NCI-H1417 (cell line): ENCODE data around the gene SLAMF9.
A peak's percentile ranks its signal among the peaks of the same experiment; 100 is the strongest.

Experiments
- DNase-seq, 3 experiments: peaks; one replicate each; lab custom pipeline; 2025; lab: John Stamatoyannopoulos, UW

The SLAMF9 gene

DNA sequence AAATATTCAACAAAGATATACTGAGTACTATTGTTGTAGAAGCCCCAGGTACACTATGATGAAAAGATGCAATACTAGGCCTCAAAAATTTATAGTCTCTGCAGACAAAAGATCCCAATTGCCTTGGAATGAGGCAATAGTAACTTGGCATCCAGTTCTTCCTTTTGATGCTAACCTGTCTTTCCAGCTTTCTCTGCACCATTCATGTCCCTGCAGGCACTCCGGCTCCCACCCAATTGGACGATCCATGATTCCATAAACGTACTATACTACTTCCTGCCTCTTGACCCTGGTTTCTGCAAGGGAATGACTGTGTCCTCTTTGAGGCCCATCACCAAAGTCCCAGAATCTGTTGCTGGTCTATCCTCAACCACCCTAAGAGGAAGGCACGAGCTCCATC, 20.7 kb downstream of the SLAMF9 start:
- no peak for DNase-seq

DNA sequence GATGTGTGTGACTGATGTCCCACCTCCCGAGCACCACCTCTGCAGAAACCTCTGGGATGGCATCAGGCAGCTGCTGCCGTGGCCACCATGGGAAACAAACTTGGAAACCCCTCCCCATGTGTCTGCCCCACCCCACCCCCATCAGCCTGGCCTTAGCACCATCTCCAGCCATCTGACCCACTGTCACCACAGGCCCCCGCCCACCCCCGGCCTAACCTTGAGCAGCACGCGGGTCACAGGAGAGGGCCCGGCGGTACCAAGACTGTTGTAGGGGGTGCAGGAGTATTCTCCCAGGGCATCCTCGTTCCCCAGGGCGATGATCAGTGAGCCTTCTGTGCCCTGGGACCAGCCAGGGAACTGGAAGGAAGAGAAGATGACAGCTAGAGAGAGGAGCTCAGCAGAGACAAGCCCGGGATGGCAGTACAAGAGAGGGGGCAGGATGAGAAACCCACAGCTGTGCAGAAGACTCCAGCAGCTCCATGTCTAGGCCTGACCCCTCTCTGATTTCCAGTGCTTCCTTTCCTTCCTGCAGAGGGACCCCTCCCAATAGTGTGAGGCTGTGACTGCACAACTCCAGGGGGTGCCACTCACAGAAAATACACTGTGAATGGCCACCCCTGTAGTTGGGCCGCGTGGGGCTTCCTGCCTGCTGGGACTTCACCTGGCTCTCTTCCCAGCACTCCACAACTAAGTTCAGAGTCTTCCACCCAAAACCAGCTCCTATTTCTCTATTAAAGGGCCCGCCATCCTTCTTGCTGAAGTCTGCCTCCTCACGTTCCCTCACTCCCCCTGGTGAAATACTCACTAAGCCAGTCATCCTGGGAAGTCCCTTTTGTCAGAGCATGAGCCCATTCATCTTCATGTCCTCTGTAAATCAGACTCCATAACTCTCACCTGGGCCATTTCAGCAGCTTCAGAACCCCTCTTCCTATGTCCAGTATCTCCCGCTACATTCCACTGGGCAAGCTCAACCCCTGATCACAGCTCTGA, 21.4 kb downstream of the SLAMF9 start:
- DNase-seq = no peak

DNA sequence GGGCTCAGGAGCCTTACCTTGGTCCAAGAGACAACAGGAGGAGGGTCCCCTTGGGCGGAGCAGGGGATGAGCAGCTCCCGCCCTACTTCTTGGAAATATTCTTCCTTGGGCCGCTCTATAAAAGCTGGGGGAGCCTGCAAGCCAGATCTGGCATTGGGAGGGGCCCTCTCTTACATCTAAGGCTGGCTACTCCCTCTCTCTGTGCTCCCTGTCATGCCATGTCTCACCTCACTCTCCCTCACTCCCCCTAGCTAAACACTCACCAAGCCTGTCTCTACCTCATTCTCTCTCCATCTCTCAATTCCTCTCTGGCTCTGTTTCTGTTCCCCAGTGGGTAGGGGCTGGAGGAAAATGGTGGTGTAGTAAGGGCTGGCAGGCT, 22.3 kb downstream of the SLAMF9 start:
- DNase-seq = no peak

- no peak for DNase-seq
Observed at GRCh38 chr1:159931101-159931794, 22.8 kb downstream of the SLAMF9 start.

GRCh38 chr1:159930634-159931033, 23.4 kb downstream of the SLAMF9 start:
- DNase-seq = no peak

- no peak for DNase-seq
Observed at GRCh38 chr1:159930216-159930615, 23.8 kb downstream of the SLAMF9 start.

DNA sequence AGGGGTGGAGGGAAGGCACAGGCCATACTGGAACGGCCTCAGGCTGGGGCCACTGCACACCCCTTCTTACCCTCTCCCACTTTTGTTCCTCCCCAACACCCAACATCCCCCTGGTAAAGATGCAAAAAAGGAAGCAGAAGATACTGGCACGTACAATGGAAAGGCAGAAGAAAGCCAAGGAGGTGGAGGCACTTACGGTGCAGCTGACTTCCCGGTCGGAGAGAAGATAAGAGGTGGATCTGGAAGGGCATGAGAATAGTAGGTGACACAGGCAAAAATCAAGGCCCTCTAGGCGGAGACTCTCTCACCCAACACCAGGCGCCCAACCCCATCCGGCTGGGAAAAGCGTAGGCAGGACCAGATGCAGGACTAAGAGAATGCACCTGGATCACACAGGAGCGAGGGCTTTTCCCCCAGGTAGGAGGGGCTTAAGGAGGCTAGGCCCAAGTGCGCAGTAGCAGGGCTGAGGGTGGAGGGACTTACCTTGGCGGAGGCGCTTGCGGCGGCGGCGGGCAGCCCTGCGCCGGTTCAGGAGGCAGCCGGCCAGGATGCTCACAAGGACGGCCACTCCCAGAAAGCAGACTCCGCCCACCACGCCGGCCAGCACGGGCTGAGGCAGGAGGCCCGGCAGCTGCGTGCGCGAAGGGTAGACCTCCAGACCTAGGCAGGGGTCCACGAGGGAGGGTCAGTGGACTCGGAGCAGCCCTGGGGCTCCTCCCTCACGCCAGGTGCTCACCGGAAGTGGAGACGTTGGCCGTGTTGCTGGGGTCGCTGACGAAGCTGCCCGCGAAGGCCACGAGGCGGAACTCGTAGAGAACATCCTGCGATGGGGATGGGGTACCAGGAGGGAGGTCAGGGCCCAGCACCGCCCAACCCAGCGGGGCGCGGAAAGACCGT, 24.6 kb downstream of the SLAMF9 start:
- no peak for DNase-seq

- no peak for DNase-seq
Observed at GRCh38 chr1:159928491-159929050, 25.5 kb downstream of the SLAMF9 start.

DNA sequence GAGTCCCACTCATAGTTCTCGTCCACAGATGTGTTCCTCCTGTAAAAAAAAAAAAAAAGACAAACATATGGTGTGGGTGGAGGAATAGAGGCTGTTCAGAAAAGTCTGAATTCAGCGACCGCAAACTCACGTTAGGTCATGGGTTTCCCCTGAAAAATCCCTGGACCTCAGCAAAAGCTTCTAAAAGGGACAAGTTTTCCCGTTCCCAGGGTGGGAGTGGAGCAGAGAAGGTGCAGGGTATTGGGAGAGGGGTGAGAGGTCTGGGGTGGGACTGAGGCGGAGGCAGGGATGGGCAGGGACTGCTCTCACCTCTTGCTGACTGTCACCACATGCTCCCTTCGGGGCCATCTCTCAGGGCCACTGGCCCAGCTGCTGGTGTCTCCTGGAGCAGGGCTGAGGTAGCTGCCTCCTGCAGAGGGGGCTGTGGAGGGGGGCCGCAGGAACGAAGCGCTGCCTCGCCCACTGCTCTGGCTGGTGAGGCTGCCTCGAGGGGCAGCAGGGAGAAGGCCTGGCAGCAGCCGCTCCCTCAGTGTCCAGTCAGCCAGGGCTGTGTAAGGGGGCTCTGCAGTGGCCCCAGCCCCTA, 26.1 kb downstream of the SLAMF9 start:
- no peak for DNase-seq

DNA sequence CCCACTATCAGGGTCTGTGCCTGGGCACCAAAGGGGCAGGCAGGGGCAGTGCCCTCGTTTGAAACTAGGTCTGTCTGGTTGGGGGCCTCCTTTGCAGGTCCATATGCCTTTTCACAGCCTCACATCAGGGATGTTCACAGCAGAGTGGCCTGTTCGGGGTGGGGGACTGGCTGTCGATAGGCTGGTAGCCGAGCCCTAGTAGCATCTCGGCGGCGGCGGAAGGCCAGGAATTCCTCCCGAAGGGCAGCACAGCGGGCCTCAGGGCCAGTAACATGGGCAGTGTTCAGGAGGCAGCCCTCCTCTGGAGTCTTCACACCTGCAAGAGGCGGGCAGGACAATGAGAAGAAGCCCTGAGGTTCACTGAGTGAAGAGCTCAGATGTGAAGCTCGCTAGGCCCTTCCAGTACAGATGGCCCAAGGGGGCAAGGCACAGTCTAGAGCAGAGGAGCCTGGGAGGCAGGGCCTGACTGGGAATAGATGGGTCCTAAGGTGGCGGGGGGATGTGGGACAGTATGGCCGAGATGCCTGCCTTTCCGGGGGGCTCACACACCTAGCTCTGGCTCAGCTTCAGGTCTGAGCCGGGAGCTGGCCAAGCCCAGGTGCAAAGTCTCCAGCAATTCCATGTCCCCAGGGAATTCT, 26.7 kb downstream of the SLAMF9 start:
- DNase-seq = no peak

- DNase-seq = peak in 1 of 3 experiments; percentile 34
Observed at GRCh38 chr1:159925719-159926078, 28.3 kb downstream of the SLAMF9 start.

- peak; percentile 79 to 90 (median 80) for DNase-seq
Observed at GRCh38 chr1:159924791-159925718, 29.0 kb downstream of the SLAMF9 start, which contains the start of gene TAGLN2. TSS of gene TAGLN2 (minus strand) at chr1:159925507. CDS start at chr1:159920509, 4,998 bp downstream.

DNA sequence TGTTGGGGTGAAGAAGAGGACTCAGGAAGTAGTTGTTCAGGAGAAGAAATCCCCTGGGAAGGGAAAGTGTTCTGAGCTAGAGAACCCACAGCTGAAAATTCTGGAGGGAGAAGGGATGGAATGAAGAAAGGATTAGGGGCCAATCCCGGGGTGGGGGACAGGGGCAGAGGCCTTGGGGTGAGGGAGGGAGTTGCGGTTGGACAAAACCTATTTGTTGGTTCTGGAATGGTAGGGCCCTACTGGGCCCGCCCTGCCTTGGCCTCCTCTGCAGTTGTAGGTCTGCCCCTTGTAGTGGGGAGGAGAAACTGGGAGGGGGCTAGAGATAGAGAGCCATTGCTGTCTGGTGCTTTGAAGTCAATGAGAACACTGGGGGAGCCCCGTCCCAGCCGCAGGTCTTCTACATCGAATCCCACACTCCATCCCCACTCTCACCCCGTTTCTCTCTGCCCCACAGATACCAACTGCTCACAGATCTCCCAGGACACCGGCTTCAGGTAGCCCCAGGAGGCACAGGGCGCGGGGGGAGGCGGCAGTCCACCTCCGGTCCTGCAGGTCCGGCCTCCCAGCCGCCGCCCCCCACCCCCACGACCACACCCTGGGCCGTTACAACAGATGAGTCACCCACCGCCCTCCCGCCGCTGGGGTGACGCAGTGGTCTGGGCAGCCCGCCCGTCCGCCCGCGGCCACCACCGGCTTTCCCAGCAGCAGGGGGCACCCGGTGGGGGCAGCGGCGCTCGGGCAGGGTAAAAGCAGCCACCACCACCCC, 29.8 kb downstream of the SLAMF9 start:
- DNase-seq = peak in 2 of 3 experiments; percentile 79 to 80

DNA sequence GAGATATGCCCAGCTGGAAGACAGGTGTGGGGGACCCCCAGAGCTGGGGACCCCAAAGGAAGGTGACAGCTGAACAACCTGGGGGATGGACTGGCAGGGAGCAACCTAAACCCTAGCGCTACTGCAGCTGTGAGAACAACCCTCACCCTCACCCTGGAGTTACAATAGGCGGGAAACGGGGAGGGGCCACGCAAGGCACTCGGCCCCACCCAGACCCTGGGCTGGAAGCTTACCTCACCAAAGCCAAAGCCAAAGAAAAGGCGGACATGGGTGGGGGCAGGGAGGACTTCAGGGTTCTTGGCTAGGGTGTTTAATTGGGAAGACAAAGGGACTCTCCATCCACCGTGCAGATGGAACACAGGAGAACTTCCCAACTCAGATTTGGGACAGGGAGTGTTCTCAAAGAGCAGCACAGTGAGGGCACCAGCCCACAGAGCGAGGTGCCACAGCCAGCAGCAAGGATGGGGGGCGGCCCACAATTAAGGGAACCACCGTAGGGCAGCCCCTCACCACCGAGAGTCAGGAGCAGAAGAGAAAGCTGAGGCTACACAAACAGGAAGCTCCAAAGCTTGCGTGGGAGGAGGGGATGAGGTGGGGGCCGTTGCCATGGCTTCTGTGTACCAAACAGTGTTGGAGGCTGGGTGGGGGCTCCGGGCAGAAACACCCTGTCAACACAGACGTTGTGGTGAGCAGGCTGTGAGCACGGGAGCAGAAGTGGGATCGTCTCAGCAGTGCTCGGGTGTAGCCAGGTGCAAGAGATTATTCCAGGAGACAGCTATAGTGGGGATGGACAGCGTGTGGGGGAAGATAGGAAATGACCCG, 30.6 kb downstream of the SLAMF9 start:
- peak; percentile 45 to 94 (median 90) for DNase-seq

GRCh38 chr1:159922511-159923202, 31.4 kb downstream of the SLAMF9 start:
- peak in 1 of 3 experiments; percentile 74 for DNase-seq

- no peak for DNase-seq
Observed at GRCh38 chr1:159921700-159922504, 32.1 kb downstream of the SLAMF9 start.
